Heart right ventricle (tissue), 16 donors: ENCODE results near the gene ZNF396. TPM values are rescaled to one million over a fixed set of nuclear protein-coding genes. Genes with fewer than 3 reads are reported as not detected.

Experiments used
- ATAC-seq, 8 donors: fragments of 200-7000 bp; cut with Tn5 transposase; one replicate each; pipeline ENCODE4 v1.9.1; 2020; ENCODE audit warnings: mild to moderate bottlenecking in 8 of 8, moderate library complexity in 8 of 8, moderate number of reproducible peaks in 1 of 8
- DNase-seq, 2 donors: peaks; one replicate each; pipeline ENCODE4 v3.0.0-alpha.2; 2020
- H3K27ac ChIP-seq, 10 donors: fragments of 200-600 bp; sonication (generic) in 2 of 10; one replicate each; pipeline versions ENCODE4 v1.5.0 to v1.8.0; 2020 to 2022; ENCODE audit warnings: mild to moderate bottlenecking in 3 of 10
- H3K27me3 ChIP-seq, 7 donors: fragments of 200-600 bp; one replicate each; pipeline ENCODE4 v1.8.0; 2021 to 2022; ENCODE audit warnings: mild to moderate bottlenecking in 2 of 7
- H3K36me3 ChIP-seq, 9 donors: fragments of 200-600 bp; sonication (generic) in 1 of 9; one replicate each; pipeline versions ENCODE4 v1.5.0 to v1.8.0; 2020 to 2022; ENCODE audit warnings: mild to moderate bottlenecking in 2 of 9
- H3K4me1 ChIP-seq, 9 donors: fragments of 200-600 bp; sonication (generic) in 1 of 9; one replicate each; pipeline versions ENCODE4 v1.5.0 to v1.8.0; 2020 to 2022; ENCODE audit warnings: mild to moderate bottlenecking in 4 of 9
- H3K4me3 ChIP-seq, 10 donors: fragments of 200-600 bp; sonication (generic) in 2 of 10; one replicate each; pipeline versions ENCODE4 v1.5.0 to v1.8.0; 2020 to 2022; ENCODE audit warnings: mild to moderate bottlenecking in 7 of 10, moderate library complexity in 2 of 10
- H3K9me3 ChIP-seq, 11 donors: fragments of 200-600 bp in 10 of 11; sonication (generic) in 2 of 11; one replicate each; pipeline versions ENCODE4 v1.5.0 to v1.8.0; 2013 to 2022; ENCODE audit warnings: mild to moderate bottlenecking in 2 of 11, control low read depth in 1 of 11, moderate library complexity in 1 of 11
- WGBS, 2 donors: extraction: QIAGEN DNeasy Blood & Tissue Kit; methylation state at CpG; one replicate each; pipeline ENCODE4 v1.1.7; 2013; ENCODE audit warnings: inconsistent platforms in 1 of 2; 5-methylcytosine and 5-hydroxymethylcytosine counted together
- intact Hi-C, 10 donors: fragments of 100-400 bp; cut with DNase I; formaldehyde crosslinking; loops; one replicate each; pipeline versions ENCODE4 v1.11.1 to v1.14.2; 2022
- polyA plus RNA-seq, 2 donors: library from polyadenylated mRNA; stranded (reverse); fragments of 200-250 nt; gene quantifications; one replicate each; pipeline ENCODE4 v1.2.3, GENCODE V29; 2013
- total RNA-seq, 10 donors: library from RNA; stranded (reverse); fragmentation: NEBNext Ultra II Directional in 3 of 10; extraction: Animal tissue kit (Norgen Biotek cat#: 25700) in 3 of 10; gene quantifications; one replicate each; pipeline versions ENCODE4 v1.2.1 to v1.2.4, GENCODE V29; 2021 to 2023
- TF ChIP-seq, protein P1 (sequence below), 9 donors: fragments of 200-600 bp; sonication (generic) in 2 of 9; IDR thresholded peaks; one replicate each; pipeline versions ENCODE4 v1.5.0 to v1.8.0; 2021 to 2022; ENCODE audit warnings: antibody characterized with exemption in 9 of 9, mild to moderate bottlenecking in 5 of 9, moderate library complexity in 1 of 9
- donor health status: Arrhythmogenic right ventricular cardiomyopathy.
- donor health status: ischemic (EF 13 %, LVEDD 7.1; RV severe dilation, severe dysfunction).
- donor health status: healthy with polysubstance abuse.
- donor health status: DM: no; HTN: yes; CAD: no.
- donor health status: DM: no; HTN: no; CAD: no.
- donor health status: ischemic (EF 25% LVEDD 6.9; RV normal size, moderate dysfunction).
- donor health status: ischemic (EF 25% LVEDD 5.7; RV mildly dilated, moderate dysfunction).
- donor health status: healthy.
- donor health status: DM: yes; HTN: yes; CAD: no.
- donor health status: Ischemic cardiomyopathy.
- donor health status: ischemic (EF 35%, LVEDD 5.7; RV mildly dilated, moderate dysfunction).
- donor health status: nonischemic (EF 11% LVEDD 7.7; RV severe dilation, severe dysfunction).
- donor health status: DM: yes; HTN: yes; CAD: no.
- donor health status: PGD.
- donor health status: ischemic (EF 29% LVEDD 5.4; RV normal size, mild dysfunction).
- donor health status: nonischemic (EF 23%, LVEDD 6.1; RV moderate dilation, normal function).

ZNF396 gene
- total and polyA plus RNA-seq, 12 donors, result 0.42 to 1.4 (median 0.64) TPM

DNA sequence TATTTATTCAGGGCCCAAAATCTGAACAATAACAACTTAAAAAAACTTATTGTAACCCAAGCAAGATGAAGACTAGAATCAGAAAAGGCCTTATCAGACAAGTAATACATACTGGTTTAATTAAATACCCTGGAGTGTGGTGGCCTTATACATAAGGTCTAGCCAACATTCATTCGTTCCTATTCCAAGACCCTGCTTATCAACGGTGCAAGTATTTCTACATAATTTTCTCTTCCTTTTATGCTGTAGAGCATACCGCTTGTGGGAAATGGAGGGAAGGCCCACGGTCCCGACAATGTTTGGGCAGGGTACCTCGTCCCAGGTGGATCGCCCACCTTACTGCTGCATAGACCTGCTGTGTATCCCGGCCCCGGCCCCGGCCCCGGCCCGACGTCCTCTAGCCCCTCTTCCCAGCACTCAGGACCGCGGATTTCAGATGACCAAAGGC lies 33.6 kb downstream of the ZNF396 start:
- Histone ChIP-seq H3K4me3 (peak overlapping the region; percentile 82 to 99 (median 90)), H3K27ac (peak overlapping the region in 9 of 10 donors; percentile 98 to 100 (median 99)), H3K27me3 (no peaks in the 10 kb centered on the region), H3K9me3 (no peaks in the 10 kb centered on the region), H3K36me3 (peaks cover 0 to 43% (median 20%) of the 10 kb centered on the region in 9 donors), H3K4me1 (peaks cover 0 to 60% (median 49%) of the 10 kb centered on the region in 9 donors)
- WGBS, 2 donors, result 1% methylated on average over 15 of the region's 15 CpGs
- DNase-seq (no peak), ATAC-seq (no peak)
- TF ChIP-seq, protein P1, sequence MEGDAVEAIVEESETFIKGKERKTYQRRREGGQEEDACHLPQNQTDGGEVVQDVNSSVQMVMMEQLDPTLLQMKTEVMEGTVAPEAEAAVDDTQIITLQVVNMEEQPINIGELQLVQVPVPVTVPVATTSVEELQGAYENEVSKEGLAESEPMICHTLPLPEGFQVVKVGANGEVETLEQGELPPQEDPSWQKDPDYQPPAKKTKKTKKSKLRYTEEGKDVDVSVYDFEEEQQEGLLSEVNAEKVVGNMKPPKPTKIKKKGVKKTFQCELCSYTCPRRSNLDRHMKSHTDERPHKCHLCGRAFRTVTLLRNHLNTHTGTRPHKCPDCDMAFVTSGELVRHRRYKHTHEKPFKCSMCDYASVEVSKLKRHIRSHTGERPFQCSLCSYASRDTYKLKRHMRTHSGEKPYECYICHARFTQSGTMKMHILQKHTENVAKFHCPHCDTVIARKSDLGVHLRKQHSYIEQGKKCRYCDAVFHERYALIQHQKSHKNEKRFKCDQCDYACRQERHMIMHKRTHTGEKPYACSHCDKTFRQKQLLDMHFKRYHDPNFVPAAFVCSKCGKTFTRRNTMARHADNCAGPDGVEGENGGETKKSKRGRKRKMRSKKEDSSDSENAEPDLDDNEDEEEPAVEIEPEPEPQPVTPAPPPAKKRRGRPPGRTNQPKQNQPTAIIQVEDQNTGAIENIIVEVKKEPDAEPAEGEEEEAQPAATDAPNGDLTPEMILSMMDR (IDR thresholded peaks at IDR 0.05), result no peak
- intact Hi-C loops, result loop anchor here in 8 of 10 donors (5.0 to 10.0 kb wide), 4 partner anchors 49 to 339 kb away; partner anchors contain the start of gene ZSCAN30 (in 6 of the 8)

DNA sequence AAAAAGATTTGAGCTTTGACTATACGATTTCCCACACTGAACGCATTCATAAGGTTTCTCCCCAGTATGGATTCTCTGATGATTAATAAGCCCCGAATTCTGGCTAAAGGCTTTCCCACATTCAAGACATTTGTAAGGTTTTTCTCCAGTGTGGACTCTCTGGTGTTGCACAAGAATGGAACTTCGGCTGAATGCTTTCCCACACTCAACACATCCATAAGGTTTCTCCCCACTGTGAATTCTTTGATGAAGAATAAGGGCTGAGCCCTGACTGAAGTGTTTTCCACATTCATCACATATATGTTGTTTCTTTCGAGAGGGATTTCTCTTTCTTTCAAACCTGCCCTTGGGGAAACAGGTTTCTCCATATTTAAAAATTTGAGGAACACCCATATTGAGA lies 39.9 kb downstream of the ZNF396 start:
- DNase-seq, result no peak
- intact Hi-C loops, result loop anchor here in 1 of 10 donors (10.0 kb wide), 1 partner anchor 52 kb away; no protein-coding TSS in a partner anchor
- H3K9me3 ChIP-seq, result no peaks in the 10 kb centered on the region
- ATAC-seq, result no peak
- H3K4me1 ChIP-seq, result peaks cover 0 to 55% (median 25%) of the 10 kb centered on the region in 9 donors
- peaks cover 0 to 100% (median 60%) of the 10 kb centered on the region in 9 donors for H3K36me3 ChIP-seq
- no peak overlapping the region for H3K4me3 ChIP-seq
- no peaks in the 10 kb centered on the region for H3K27me3 ChIP-seq
- 89 to 93% methylated on average over 5 of the region's 5 CpGs for WGBS, 2 donors
- TF ChIP-seq, protein P1 (IDR thresholded peaks at IDR 0.05), result no peak
- no peak overlapping the region for H3K27ac ChIP-seq

DNA sequence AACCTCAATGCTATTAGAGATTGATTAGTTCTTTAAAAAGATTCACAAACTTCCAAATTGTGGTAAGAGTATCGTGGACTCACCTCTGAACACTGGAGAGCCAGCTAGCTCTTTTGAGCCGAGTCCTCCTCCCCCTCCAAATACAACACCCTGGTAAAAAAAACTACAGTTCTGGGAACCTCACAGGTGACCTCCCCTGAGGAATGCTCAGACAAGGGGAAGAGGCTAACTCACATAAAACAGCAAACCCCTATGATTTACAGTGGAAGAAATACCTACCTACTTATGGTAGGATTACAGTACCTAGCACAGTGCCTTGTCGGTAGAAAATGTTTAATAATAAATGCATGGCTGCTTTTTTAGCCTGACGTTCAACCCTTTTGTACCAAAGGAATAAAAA lies 41.3 kb downstream of the ZNF396 start:
- H3K36me3 ChIP-seq, result peaks cover 0 to 98% (median 60%) of the 10 kb centered on the region in 9 donors
- TF ChIP-seq, protein P1 (IDR thresholded peaks at IDR 0.05), result no peak
- H3K9me3 ChIP-seq, result no peaks in the 10 kb centered on the region
- no peak for DNase-seq
- no peaks in the 10 kb centered on the region for H3K27me3 ChIP-seq
- H3K27ac ChIP-seq, result no peak overlapping the region
- peaks cover 0 to 51% (median 12%) of the 10 kb centered on the region in 9 donors for H3K4me1 ChIP-seq
- WGBS, 2 donors, result 92% methylated on average over 4 of the region's 4 CpGs
- no peak for ATAC-seq
- H3K4me3 ChIP-seq, result no peak overlapping the region
- intact Hi-C loops, result loop anchor here in 1 of 10 donors (10.0 kb wide), 1 partner anchor 51 kb away; no protein-coding TSS in a partner anchor

DNA sequence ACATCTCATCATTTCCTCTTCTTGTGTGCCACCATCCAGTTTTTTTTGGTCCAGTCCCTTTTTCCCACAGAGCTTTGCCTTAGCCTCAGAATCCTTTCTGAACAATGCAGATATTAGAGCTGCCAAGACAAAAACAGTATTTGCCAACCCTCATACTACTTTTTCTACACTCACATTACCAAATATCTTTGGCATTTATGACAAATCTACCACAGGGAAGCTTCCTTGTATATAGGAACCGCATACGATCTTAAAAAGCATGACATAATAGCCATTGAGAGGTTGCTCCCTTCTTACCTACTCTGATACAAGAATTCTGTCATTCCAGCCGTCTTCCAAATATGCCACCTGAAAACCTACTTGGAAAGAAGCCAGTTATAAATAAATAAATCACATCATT lies 42.3 kb downstream of the ZNF396 start:
- TF ChIP-seq, protein P1 (IDR thresholded peaks at IDR 0.05), result no peak
- peaks cover 0 to 41% (median 3%) of the 10 kb centered on the region in 9 donors for H3K4me1 ChIP-seq
- intact Hi-C loops, result loop anchor here in 1 of 10 donors (10.0 kb wide), 1 partner anchor 50 kb away; no protein-coding TSS in a partner anchor
- H3K36me3 ChIP-seq, result peaks cover 0 to 87% (median 52%) of the 10 kb centered on the region in 9 donors
- H3K27me3 ChIP-seq, result no peaks in the 10 kb centered on the region
- DNase-seq (no peak), ATAC-seq (no peak)
- no peaks in the 10 kb centered on the region for H3K9me3 ChIP-seq
- 72 to 79% methylated on average over 3 of the region's 3 CpGs for WGBS, 2 donors
- H3K4me3 ChIP-seq, result no peak overlapping the region
- no peak overlapping the region for H3K27ac ChIP-seq
